H1 (cell line): ENCODE measurements around the gene PDE4D. TPM values are rescaled to one million over a fixed set of nuclear protein-coding genes. Genes with fewer than 3 reads are reported as not detected.

Experiments
- CHD2 ChIP-seq: IDR thresholded peaks from 2 replicates; pipeline ENCODE4 v1.6.1; 2012; ENCODE audit warnings: low read length, improper control_type of control experiment
- KDM5A ChIP-seq: fragments of 200-600 bp; IDR thresholded peaks from 2 replicates; pipeline ENCODE4 v1.7.1; 2012; ENCODE audit warnings: mild to moderate bottlenecking, low read length, inconsistent platforms, mixed read lengths
- SIN3A ChIP-seq, 2 experiments: IDR thresholded peaks in 1 of 2; conservative IDR thresholded peaks in 1 of 2; 2 replicates each; pipeline ENCODE4 v1.6.1; 2011 to 2012; ENCODE audit warnings: low read length in 2 of 2, improper control_type of control experiment in 1 of 2, low read depth in 1 of 2, mild to moderate bottlenecking in 1 of 2
- polyA plus RNA-seq, 7 experiments: library from polyadenylated mRNA; depleted of rRNA in 3 of 7; stranded (reverse) in 5 of 7; unstranded in 2 of 7; fragments of >200 nt in 5 of 7; fragments of 200-250 nt in 2 of 7; gene quantifications; 1 replicate in 5 of 7; 2 replicates in 1 of 7; 4 replicates in 1 of 7; pipeline versions ENCODE4 v1.2.1 to v1.2.3, GENCODE V29; 2011 to 2013; ENCODE audit warnings: missing spikeins in 2 of 7, mixed read lengths in 2 of 7
- total RNA-seq: library from RNA; stranded (reverse); fragmentation: NEBNext Ultra II Directional; extraction: Animal tissue kit (Norgen Biotek cat#: 25700); gene quantifications from 2 replicates; pipeline ENCODE4 v1.2.1, GENCODE V29; 2021
- TF ChIP-seq, protein P1 (sequence below): IDR thresholded peaks from 2 replicates; pipeline ENCODE4 v1.6.1; 2012; ENCODE audit warnings: inconsistent platforms

Gene PDE4D
- total and polyA plus RNA-seq, 2 of the 8 experiments (the other 6 are each of a cell fraction or from before 2014, with no cell fraction given), result 2.3 to 3.7 TPM

DNA sequence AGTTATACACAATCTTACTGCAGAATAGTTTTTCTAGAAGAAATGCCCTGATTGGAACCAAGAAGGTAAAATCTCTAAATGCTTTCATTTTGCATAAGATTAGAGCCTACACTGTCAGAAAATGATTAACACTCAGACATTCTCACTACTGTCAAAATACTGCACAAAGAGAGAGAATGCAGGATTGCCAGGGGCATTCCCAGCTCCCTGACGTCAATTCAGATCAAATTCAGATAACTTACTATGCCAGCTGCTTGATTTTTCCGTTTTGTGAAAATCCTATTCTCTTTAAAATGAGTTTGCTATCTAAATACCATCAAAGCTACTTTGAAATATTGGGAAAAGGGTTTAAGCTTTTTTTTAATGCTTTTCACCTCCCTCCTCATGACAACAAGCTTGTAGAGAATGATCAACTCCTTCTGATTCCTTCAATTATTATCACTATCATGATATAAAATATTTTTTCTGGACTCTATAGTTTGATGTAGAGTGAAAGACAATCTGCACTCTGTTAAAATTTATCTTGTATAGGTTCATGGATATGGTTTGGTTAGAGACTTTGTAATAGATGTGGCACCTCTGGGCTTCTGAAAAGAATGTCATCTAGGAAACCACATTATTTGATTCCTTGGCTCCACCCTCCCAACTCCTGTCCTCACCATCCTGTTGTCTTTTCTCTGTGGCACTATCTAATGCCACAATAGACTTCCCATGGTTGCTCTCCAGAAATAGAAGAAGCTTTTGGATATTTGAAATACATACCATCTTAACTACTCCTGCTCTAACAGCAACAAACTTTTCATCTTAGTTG, 407.7 kb downstream of the PDE4D start (continued):
- no peak for TF ChIP-seq KDM5A
- TF ChIP-seq CHD2, result no peak
- TF ChIP-seq, protein P1, sequence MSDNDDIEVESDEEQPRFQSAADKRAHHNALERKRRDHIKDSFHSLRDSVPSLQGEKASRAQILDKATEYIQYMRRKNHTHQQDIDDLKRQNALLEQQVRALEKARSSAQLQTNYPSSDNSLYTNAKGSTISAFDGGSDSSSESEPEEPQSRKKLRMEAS, result no peak
- no peak for TF ChIP-seq SIN3A (conservative IDR thresholded peaks at IDR 0.05 in 1 of 2, IDR thresholded peaks at IDR 0.05 in 1 of 2; ENCODE audit: low read depth in 1 of 2, low read length in 2 of 2)
